GM18502 (cell line): ENCODE measurements around the gene LASP1.

ENCODE experiments used
- ATAC-seq: cut with Tn5 transposase; IDR thresholded peaks from one replicate; pipeline ENCODE4 v1.9.1; 2021; ENCODE audit warnings: mild to moderate bottlenecking; ENCODE audit not compliant: unreplicated experiment, poor library complexity

LASP1 gene

GRCh38 chr17:38885728-38886642, 16.1 kb downstream of the LASP1 start:
- ATAC-seq, result no peak

GRCh38 chr17:38886643-38887010, 16.8 kb downstream of the LASP1 start:
- no peak for ATAC-seq

- no peak for ATAC-seq
These were observed 19.0 kb downstream of the LASP1 start for GRCh38 chr17:38888842-38889241.

DNA sequence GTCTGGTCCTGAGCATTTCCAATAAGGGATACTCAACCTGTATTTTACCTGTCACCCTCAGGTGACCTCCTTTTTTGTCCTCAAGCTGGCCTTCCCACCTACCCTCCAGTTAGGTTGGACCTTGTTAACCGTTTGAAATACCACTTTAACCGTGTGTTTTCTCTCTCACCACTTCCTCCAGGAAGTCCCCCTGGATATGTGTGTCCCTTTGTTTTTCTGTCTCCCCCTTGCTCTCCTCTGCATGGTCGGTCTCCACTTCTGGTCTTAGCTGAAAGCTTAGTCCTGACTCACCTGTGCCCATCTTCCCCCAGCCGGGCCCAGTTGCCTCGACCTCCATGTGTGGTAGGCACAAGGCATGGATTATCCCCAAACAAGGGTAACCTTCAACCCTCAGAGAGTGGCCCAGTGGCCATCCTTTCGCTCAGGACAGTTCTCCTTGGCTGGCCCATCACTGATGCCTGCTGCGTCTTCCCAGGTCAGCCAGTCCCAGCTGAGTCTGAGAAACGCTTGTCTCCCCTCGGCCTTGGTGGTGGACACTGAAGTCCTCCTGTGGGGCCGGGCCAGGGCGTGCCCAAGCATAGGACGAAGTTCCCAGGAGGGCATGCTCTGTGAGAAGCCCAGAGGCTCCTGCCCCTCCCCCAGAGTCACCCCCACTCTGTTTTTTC, 20.0 kb downstream of the LASP1 start:
- no peak for ATAC-seq

DNA sequence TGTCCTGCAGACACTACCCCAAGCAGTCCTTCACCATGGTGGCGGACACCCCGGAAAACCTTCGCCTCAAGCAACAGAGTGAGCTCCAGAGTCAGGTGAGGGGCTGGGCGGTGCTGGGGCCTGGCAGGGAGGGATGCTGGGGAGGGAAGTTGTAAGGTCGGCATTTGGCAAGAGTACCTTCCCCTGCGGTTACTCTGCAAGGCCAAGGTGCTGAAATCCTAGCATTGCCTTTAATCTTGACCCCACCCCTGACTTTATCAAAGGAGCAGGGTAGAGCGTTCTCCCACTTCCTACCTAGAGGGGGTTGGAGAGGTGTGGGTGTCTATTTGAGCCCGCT, 20.5 kb downstream of the LASP1 start:
- ATAC-seq, result no peak

- no peak for ATAC-seq
These were observed 21.6 kb downstream of the LASP1 start for GRCh38 chr17:38891441-38891840.

GRCh38 chr17:38892083-38892482, 22.2 kb downstream of the LASP1 start:
- no peak for ATAC-seq

GRCh38 chr17:38892620-38893019, 22.8 kb downstream of the LASP1 start:
- no peak for ATAC-seq

GRCh38 chr17:38893113-38893512, 23.3 kb downstream of the LASP1 start:
- ATAC-seq, result no peak

DNA sequence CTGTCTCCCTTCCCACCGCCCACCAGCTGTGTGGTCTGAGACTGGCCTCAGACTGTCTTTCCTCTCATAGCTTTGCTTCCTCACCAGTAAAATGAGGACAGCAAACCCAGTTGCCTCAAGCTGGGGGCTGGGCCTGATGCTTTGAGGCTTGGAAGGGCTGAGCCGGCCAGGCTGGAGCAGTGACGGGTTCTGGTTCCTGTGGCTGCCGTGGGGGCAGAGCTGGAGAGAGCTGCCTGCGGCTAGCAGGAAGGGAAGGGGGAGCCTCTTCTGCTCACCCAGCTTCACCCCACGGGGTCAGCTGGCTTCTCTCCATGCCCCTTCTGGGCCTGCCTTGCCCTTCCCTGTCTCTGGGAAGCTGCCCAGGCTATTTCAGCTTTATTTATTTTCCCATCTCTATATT, 23.7 kb downstream of the LASP1 start:
- no peak for ATAC-seq

DNA sequence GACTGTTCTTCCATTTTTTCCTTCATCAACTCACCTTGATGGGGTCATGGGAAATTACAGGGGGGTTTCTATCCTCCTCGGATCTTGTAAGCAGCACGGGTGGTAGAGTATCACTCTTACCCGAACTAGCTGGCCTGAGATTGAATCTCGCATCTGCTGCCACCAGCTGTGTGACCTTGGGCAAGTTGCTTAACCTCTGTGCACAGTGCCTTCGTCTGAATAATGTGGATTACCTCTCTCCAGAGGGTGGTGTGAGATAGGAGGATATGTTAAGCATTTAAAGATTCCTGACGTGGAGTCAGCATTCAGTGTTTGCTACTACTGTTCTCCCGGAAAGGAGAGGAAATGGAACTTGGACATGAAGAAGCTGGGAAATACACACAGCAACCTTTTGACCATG, 24.4 kb downstream of the LASP1 start:
- no peak for ATAC-seq

DNA sequence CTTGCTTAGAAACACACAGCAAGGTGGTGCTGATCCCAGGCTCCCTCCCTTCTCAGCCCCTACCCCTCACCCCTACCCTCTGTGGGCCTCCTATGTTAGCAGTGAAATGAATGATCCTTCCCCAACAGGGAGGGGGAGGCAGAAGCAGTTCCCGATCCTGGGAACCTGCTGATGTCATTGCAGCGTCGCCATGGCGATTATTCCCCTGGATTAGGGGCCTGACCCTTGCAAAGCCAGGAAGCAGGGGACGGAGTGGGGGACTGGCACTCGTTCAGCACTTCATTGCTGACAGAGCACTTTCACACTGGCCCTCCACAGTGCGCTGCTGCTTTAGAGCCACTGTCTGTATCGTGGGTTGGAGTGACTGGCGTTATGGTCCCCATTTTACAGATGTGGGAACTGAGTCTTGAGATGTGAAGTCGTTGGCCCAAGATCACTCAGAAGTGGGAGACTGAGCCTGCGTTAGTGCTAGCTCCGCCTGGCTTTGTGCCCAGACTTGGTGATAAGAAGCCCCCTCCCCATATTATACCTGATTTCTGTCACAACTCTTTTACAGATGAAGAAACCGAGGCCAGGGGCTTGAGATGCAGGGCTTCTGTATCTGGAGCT, 26.6 kb downstream of the LASP1 start:
- ATAC-seq, result no peak

DNA sequence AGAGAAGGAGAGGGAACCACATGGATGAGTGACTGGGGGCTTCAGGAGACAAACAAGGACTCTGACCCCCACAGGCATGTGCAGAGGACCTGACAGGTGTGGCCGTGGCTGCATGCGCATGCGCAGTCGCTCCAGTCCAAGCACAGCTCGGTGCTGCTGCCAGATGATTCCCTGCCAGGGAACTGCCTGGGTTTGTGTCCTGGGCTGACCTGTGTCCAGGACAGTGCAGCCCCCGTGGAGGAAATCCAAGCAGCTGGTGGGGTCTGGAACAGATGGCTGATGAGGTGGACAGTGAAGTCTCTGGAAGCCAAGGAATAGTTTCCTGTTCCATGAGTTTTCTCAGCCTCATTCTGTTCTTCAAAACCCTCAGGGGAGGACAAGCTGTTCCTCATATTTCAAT, 27.3 kb downstream of the LASP1 start:
- no peak for ATAC-seq

- no peak for ATAC-seq
These were observed 27.9 kb downstream of the LASP1 start for GRCh38 chr17:38897671-38898290.

DNA sequence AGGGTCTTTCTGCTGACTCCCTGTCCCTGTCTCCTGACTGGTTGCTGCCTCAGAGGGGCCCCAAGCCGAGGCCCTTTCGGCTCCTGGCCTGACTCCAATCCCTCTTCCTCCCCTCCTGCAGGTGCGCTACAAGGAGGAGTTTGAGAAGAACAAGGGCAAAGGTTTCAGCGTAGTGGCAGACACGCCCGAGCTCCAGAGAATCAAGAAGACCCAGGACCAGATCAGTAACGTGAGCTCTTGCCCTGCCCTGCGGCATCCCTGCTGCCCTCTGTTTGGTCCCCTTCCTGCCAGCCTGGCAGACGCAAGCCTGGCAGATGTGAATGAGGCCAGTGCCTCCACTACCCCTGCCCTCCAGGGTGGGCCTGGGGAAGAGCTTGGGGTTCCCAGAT, 28.4 kb downstream of the LASP1 start:
- no peak for ATAC-seq

DNA sequence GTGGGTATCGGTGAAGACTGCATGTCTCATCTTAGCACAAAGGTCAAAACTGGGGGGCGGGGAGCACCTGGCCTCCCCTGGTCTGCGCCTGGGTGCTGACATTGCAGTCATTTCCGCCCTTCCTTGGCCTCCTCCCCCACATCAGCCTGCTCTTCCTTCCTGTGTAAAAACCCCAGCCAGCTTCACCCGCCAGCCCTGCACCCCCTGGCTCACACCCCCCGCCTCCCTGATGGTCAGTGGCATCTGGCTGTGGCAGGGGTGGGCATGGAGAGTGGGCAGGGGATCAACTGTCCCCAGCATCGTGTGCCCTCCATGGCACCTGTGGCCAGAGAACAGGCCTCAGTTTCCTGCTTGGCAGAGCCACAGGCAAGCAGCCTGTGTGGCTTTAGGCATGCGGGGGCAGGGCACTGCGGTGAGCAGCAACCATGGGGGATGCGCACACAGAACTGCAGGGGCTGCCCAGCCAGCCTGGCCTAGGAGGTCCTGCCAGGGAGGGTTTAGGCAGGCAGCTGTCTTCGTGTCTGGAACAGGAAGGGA, 29.0 kb downstream of the LASP1 start:
- ATAC-seq, result peak; percentile 80

GRCh38 chr17:38899421-38899820, 29.6 kb downstream of the LASP1 start:
- no peak for ATAC-seq

GRCh38 chr17:38900978-38901656, 31.3 kb downstream of the LASP1 start:
- no peak for ATAC-seq

GRCh38 chr17:38903404-38903803, 33.5 kb downstream of the LASP1 start:
- ATAC-seq, result no peak

GRCh38 chr17:38904892-38905291, 35.0 kb downstream of the LASP1 start:
- no peak for ATAC-seq
